GM21367 (cell line): Measurements from ENCODE around the gene PACC1.
"Not testable (repeated sequence)": the region's sequence is repeated elsewhere in the genome, so short reads cannot be mapped to it uniquely, and the experiment has no call there.

Experiments
- ATAC-seq: cut with Tn5 transposase; IDR thresholded peaks from one replicate; pipeline ENCODE4 v1.9.1; 2021; ENCODE audit not compliant: unreplicated experiment

Gene PACC1

GRCh38 chr1:212344905-212345304 is 69.8 kb downstream of the PACC1 start:
- ATAC-seq: no peak

- no peak for ATAC-seq
Observed at GRCh38 chr1:212341090-212341489, 73.6 kb downstream of the PACC1 start.

- ATAC-seq: no peak
Observed at GRCh38 chr1:212329105-212329504, 85.6 kb downstream of the PACC1 start.

GRCh38 chr1:212328248-212328647 is 86.4 kb downstream of the PACC1 start:
- ATAC-seq: no peak

GRCh38 chr1:212326541-212326940 is 88.1 kb downstream of the PACC1 start:
- no peak for ATAC-seq

- no peak for ATAC-seq
Observed at GRCh38 chr1:212323066-212323465, 91.6 kb downstream of the PACC1 start.

GRCh38 chr1:212321031-212321430 is 93.7 kb downstream of the PACC1 start:
- ATAC-seq: not testable (repeated sequence)

GRCh38 chr1:212317916-212318315 is 96.8 kb downstream of the PACC1 start:
- no peak for ATAC-seq

- ATAC-seq: no peak
Observed at GRCh38 chr1:212315907-212316306, 98.8 kb downstream of the PACC1 start.

- no peak for ATAC-seq
Observed at GRCh38 chr1:212315184-212315583, 99.5 kb downstream of the PACC1 start.
